GM18873 (cell line): Measurements from ENCODE around the gene NR2C2AP.

ENCODE experiments used
- ATAC-seq: cut with Tn5 transposase; IDR thresholded peaks from one replicate; pipeline ENCODE4 v1.9.1; 2021; ENCODE audit warnings: mild to moderate bottlenecking, moderate library complexity, moderate number of reproducible peaks; ENCODE audit not compliant: unreplicated experiment, low FRiP score

Gene NR2C2AP

GRCh38 chr19:19215792-19216191 is 12.6 kb upstream of the NR2C2AP start:
- no peak for ATAC-seq

GRCh38 chr19:19214892-19215291 is 11.7 kb upstream of the NR2C2AP start:
- no peak for ATAC-seq

GRCh38 chr19:19214159-19214490 is 10.9 kb upstream of the NR2C2AP start:
- no peak for ATAC-seq

- ATAC-seq, result no peak
Measured at GRCh38 chr19:19213426-19214158, 10.4 kb upstream of the NR2C2AP start.

GRCh38 chr19:19212916-19213315 is 9.7 kb upstream of the NR2C2AP start:
- ATAC-seq, result no peak

GRCh38 chr19:19211499-19212420 is 8.5 kb upstream of the NR2C2AP start, which contains the start of gene NCAN:
NCAN (plus strand) TSS chr19:19211958; CDS start chr19:19216954, 4,996 bp downstream.
- ATAC-seq, result no peak

GRCh38 chr19:19209372-19209771 is 6.2 kb upstream of the NR2C2AP start:
- no peak for ATAC-seq

- no peak for ATAC-seq
Measured at GRCh38 chr19:19207637-19208572, 4.7 kb upstream of the NR2C2AP start.

- ATAC-seq, result no peak
Measured at GRCh38 chr19:19206938-19207337, 3.7 kb upstream of the NR2C2AP start.

- no peak for ATAC-seq
Measured at GRCh38 chr19:19205416-19206410, 2.5 kb upstream of the NR2C2AP start.

- no peak for ATAC-seq
Measured at GRCh38 chr19:19204181-19204580, 967 bp upstream of the NR2C2AP start.

- ATAC-seq, result no peak
Measured at GRCh38 chr19:19202707-19203011, 555 bp downstream of the NR2C2AP start.

GRCh38 chr19:19201697-19202630 is 1.2 kb downstream of the NR2C2AP start:
- no peak for ATAC-seq

- no peak for ATAC-seq
Measured at GRCh38 chr19:19193926-19194325, 9.3 kb downstream of the NR2C2AP start.

GRCh38 chr19:19192910-19193423 is 10.2 kb downstream of the NR2C2AP start:
- ATAC-seq, result no peak

GRCh38 chr19:19192078-19192882 is 10.9 kb downstream of the NR2C2AP start, which contains the start of the genes BORCS8 and RFXANK:
BORCS8 (minus strand) TSS chr19:19192152; CDS start chr19:19192117, 35 bp downstream.
RFXANK (plus strand) TSS chr19:19192258; CDS start chr19:19193947, 1,689 bp downstream.
- peak; percentile 76 for ATAC-seq

- ATAC-seq, result no peak
Measured at GRCh38 chr19:19191768-19192077, 11.5 kb downstream of the NR2C2AP start.
